ENCODE results near the gene SPDEF. TPM values are rescaled to one million over a fixed set of nuclear protein-coding genes. Genes with fewer than 3 reads are reported as not detected.

The SPDEF gene
- total RNA-seq, 6 experiments from 2014 or later: not detected

GRCh38 chr6:34518669-34519365 is 37.3 kb downstream of the SPDEF start:
- Histone ChIP-seq H3K36me3 (no peaks in the 10 kb centered on the region), H3K27ac (no peak overlapping the region), H3K4me3 (no peak overlapping the region), H3K9me3 (no peaks in the 10 kb centered on the region), H3K4me1 (no peaks in the 10 kb centered on the region), H3K27me3 (no peaks in the 10 kb centered on the region)
- no peak for TF ChIP-seq CTCF (IDR thresholded peaks at IDR 0.05)
- TF ChIP-seq POLR2A (IDR thresholded peaks at IDR 0.05): no peak
- WGBS (ENCODE audit: insufficient coverage, low coverage, low lambda C conversion rate, missing lambda C conversion rate): 80% methylated on average over 3 of the region's 4 CpGs
- no peak for ATAC-seq
- peak in 1 of 3 donors; percentile 27 for DNase-seq
- intact Hi-C loops (cut with DNase I): no loop called here

- intact Hi-C loops (cut with DNase I): no loop called here
- Histone ChIP-seq H3K4me3 (no peak overlapping the region), H3K9me3 (no peaks in the 10 kb centered on the region), H3K27ac (no peak overlapping the region), H3K27me3 (no peaks in the 10 kb centered on the region), H3K4me1 (no peaks in the 10 kb centered on the region), H3K36me3 (no peaks in the 10 kb centered on the region)
- ATAC-seq: no peak
- WGBS (ENCODE audit: insufficient coverage, low coverage, low lambda C conversion rate, missing lambda C conversion rate): 67% methylated on average over 2 of the region's 8 CpGs
- no peak for TF ChIP-seq POLR2A (IDR thresholded peaks at IDR 0.05)
- no peak for TF ChIP-seq CTCF (IDR thresholded peaks at IDR 0.05)
- DNase-seq: peak in 1 of 3 donors; percentile 34
Observed at GRCh38 chr6:34517966-34518365, 38.2 kb downstream of the SPDEF start.

DNA sequence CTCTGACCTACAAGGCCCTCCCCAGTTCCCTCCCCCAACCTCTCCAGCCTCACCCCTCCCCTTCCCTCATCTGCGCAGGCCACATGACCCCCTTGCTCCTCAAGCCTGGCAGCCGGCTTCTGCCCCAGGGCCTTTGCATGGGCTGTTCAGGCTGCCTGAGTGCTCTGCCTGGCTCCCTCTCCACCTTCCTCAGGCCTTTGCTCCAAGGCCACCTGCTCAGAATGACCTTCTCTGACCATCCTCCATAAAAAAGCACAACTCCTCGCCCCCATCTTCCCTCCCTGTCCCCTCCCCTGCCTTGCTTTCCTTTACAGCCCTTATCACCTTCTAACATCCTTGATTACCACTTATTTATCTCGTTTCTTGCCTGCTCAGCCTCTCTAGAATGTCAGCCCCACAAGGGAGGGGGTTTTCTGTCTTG is 38.7 kb downstream of the SPDEF start:
- no peaks in the 10 kb centered on the region for H3K36me3 ChIP-seq
- H3K9me3 ChIP-seq: no peaks in the 10 kb centered on the region
- WGBS (ENCODE audit: insufficient coverage, low coverage, low lambda C conversion rate, missing lambda C conversion rate): 69% methylated on average over 4 of the region's 4 CpGs
- TF ChIP-seq POLR2A (IDR thresholded peaks at IDR 0.05) (no peak), CTCF (IDR thresholded peaks at IDR 0.05) (no peak)
- no peak overlapping the region for H3K27ac ChIP-seq
- DNase-seq (peak in 1 of 3 donors; percentile 33), ATAC-seq (no peak)
- H3K4me1 ChIP-seq: no peaks in the 10 kb centered on the region
- intact Hi-C loops (cut with DNase I): no loop called here
- H3K27me3 ChIP-seq: no peaks in the 10 kb centered on the region
- no peak overlapping the region for H3K4me3 ChIP-seq

DNA sequence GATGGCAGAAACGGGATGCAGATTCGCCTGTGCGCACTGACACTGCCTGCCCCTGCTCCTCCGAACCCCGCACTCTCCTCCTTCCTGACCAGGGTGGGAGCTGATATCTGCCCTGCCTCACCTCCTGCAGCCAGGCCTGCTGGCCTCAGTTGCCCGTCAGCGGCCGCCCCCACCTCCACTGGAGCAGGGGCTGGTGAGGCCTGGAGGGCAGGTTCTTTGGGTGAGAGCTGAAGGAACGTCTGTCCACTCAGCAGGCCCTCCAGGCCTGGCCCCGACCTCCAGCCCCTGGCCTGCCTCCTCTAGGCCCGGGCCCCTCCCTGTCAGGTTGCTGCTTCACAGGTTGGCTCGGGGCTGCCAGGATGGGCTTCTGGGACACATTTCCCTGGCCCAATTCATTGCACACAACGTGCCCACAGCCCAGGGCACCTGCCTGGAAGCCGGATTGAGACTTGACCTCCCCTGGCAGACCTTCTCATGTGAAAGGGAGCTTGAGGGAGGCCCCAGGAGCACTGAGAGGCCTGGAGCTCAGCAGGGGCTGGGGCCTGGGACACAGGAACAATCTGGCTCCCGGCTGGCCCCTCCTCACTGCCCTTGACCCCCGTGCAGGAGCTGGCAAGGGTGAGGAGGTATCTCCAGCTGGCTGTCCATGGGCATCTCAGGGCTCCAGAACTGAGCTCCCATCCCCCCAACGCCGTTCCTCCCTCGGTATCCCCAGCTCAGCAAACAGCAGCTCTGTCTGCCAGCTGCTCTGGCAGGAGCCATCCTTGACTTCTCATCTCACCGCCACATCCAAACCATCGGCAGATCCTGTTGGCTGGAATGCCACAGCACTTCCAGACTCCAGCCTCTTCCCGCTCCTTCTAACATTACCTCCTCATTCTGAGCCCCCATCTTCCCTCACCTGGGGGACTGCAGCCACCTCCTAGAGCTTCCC is 39.5 kb downstream of the SPDEF start:
- no peak overlapping the region for H3K4me3 ChIP-seq
- peak in 1 of 3 donors; percentile 46 for DNase-seq
- intact Hi-C loops (cut with DNase I): no loop called here
- H3K4me1 ChIP-seq: no peaks in the 10 kb centered on the region
- no peaks in the 10 kb centered on the region for H3K27me3 ChIP-seq
- 82% methylated on average over 4 of the region's 22 CpGs for WGBS (ENCODE audit: insufficient coverage, low coverage, low lambda C conversion rate, missing lambda C conversion rate)
- H3K27ac ChIP-seq: no peak overlapping the region
- H3K36me3 ChIP-seq: no peaks in the 10 kb centered on the region
- no peak for ATAC-seq
- TF ChIP-seq CTCF (IDR thresholded peaks at IDR 0.05) (no peak), POLR2A (IDR thresholded peaks at IDR 0.05) (no peak)
- H3K9me3 ChIP-seq: no peaks in the 10 kb centered on the region
